CD14-positive monocyte (primary cell): ENCODE measurements around the gene HHIPL2. TPM values are rescaled to one million over a fixed set of nuclear protein-coding genes. Genes with fewer than 3 reads are reported as not detected.

Experiments used
- DNase-seq, 3 donors: peaks; one replicate each; pipeline ENCODE4 v3.0.0-alpha.2; 2011 to 2022
- H2AFZ ChIP-seq: 2 replicates; pipeline ENCODE4 v1.6.0; 2012; ENCODE audit warnings: mild to moderate bottlenecking, low read depth, low read length, inconsistent platforms; ENCODE audit not compliant: insufficient read depth, poor library complexity, severe bottlenecking
- H3K27ac ChIP-seq, 2 donors: 1 replicate in 1 of 2; 2 replicates in 1 of 2; pipeline ENCODE4 v1.5.1; 2012 to 2013; ENCODE audit warnings: low read length in 2 of 2, control low read depth in 1 of 2, inconsistent platforms in 1 of 2, low read depth in 1 of 2, mild to moderate bottlenecking in 1 of 2
- H3K27me3 ChIP-seq, 2 donors: one replicate each; pipeline versions ENCODE4 v1.6.0 to v1.6.1; 2011 to 2013; ENCODE audit warnings: low read length in 2 of 2; ENCODE audit not compliant: control insufficient read depth in 2 of 2, insufficient read depth in 2 of 2
- H3K36me3 ChIP-seq, 2 donors: replicated peaks in 1 of 2; 1 replicate in 1 of 2; 2 replicates in 1 of 2; pipeline versions ENCODE4 v1.5.1 to v1.6.1; 2012 to 2013; ENCODE audit warnings: low read length in 2 of 2, control low read depth in 1 of 2, inconsistent platforms in 1 of 2, mild to moderate bottlenecking in 1 of 2; ENCODE audit not compliant: insufficient read depth in 2 of 2, control insufficient read depth in 1 of 2
- H3K4me1 ChIP-seq, 2 donors: 1 replicate in 1 of 2; 2 replicates in 1 of 2; pipeline versions ENCODE4 v1.5.1 to v1.6.1; 2012 to 2013; ENCODE audit warnings: low read length in 2 of 2, control low read depth in 1 of 2, inconsistent platforms in 1 of 2, mild to moderate bottlenecking in 1 of 2, moderate library complexity in 1 of 2; ENCODE audit not compliant: insufficient read depth in 2 of 2, control insufficient read depth in 1 of 2
- H3K4me2 ChIP-seq: replicated peaks from 2 replicates; pipeline ENCODE3; 2012; ENCODE audit warnings: low read length, moderate library complexity, mild to moderate bottlenecking; ENCODE audit not compliant: poor library complexity, severe bottlenecking; ENCODE audit errors: extremely low read depth
- H3K4me3 ChIP-seq, 3 experiments: fragments of 200-600 bp in 1 of 3; sonication (generic) in 1 of 3; replicated peaks in 1 of 3; 1 replicate in 2 of 3; 2 replicates in 1 of 3; pipeline ENCODE4 v1.5.1; 2011 to 2013; ENCODE audit warnings: low read length in 3 of 3, mild to moderate bottlenecking in 3 of 3, control low read depth in 2 of 3, low read depth in 2 of 3, inconsistent platforms in 1 of 3, moderate library complexity in 1 of 3
- H3K79me2 ChIP-seq: 2 replicates; pipeline ENCODE4 v1.6.0; 2012; ENCODE audit warnings: mild to moderate bottlenecking, control low read depth, inconsistent platforms, low read length, moderate library complexity; ENCODE audit not compliant: insufficient read depth
- H3K9ac ChIP-seq: 2 replicates; pipeline ENCODE4 v1.6.0; 2017; ENCODE audit warnings: low read length, mild to moderate bottlenecking; ENCODE audit not compliant: insufficient read depth, poor library complexity, severe bottlenecking
- H3K9me3 ChIP-seq, 2 donors: replicated peaks in 1 of 2; 1 replicate in 1 of 2; 2 replicates in 1 of 2; pipeline versions ENCODE4 v1.5.1 to v1.6.1; 2012 to 2013; ENCODE audit warnings: low read length in 2 of 2, control low read depth in 1 of 2; ENCODE audit not compliant: control insufficient read depth in 1 of 2, insufficient read depth in 1 of 2
- H4K20me1 ChIP-seq: 2 replicates; pipeline ENCODE4 v1.6.0; 2012; ENCODE audit warnings: mild to moderate bottlenecking, low read length, control low read depth, moderate library complexity; ENCODE audit not compliant: insufficient read depth
- H3K27ac Mint-ChIP-seq, 7 donors: one replicate each; pipeline ENCODE4 v1.8.0; 2020; ENCODE audit warnings: mild to moderate bottlenecking in 7 of 7, mixed read lengths in 7 of 7, moderate library complexity in 6 of 7, inconsistent platforms in 2 of 7
- H3K27me3 Mint-ChIP-seq, 3 donors: one replicate each; pipeline ENCODE4 v1.8.0; 2021 to 2022; ENCODE audit warnings: low read depth in 3 of 3, mild to moderate bottlenecking in 3 of 3, mixed read lengths in 3 of 3, moderate library complexity in 3 of 3, inconsistent platforms in 1 of 3
- H3K36me3 Mint-ChIP-seq, 2 donors: one replicate each; pipeline ENCODE4 v1.8.0; 2020; ENCODE audit warnings: mixed read lengths in 2 of 2, inconsistent platforms in 1 of 2, mild to moderate bottlenecking in 1 of 2
- H3K4me1 Mint-ChIP-seq: one replicate; pipeline ENCODE4 v1.8.0; 2020; ENCODE audit warnings: mild to moderate bottlenecking, mixed read lengths
- H3K4me3 Mint-ChIP-seq, 2 donors: one replicate each; pipeline ENCODE4 v1.8.0; 2020; ENCODE audit warnings: mild to moderate bottlenecking in 2 of 2, mixed read lengths in 2 of 2, moderate library complexity in 1 of 2
- H3K9me3 Mint-ChIP-seq, 7 donors: one replicate each; pipeline ENCODE4 v1.8.0; 2020 to 2022; ENCODE audit warnings: mixed read lengths in 7 of 7, mild to moderate bottlenecking in 6 of 7, moderate library complexity in 6 of 7, inconsistent platforms in 2 of 7
- WGBS: methylation state at CpG from one replicate; pipeline ENCODE4 v1.1.5; 2013; ENCODE audit warnings: missing lambda C conversion rate; ENCODE audit not compliant: insufficient coverage; 5-methylcytosine and 5-hydroxymethylcytosine counted together
- intact Hi-C, 2 donors: fragments of 100-400 bp; cut with micrococcal nuclease; formaldehyde crosslinking; loops; one replicate each; pipeline versions ENCODE4 v1.15.0 to v1.15.1; 2023
- polyA plus RNA-seq, 3 donors: library from polyadenylated mRNA; depleted of rRNA in 1 of 3; unstranded in 2 of 3; stranded (reverse) in 1 of 3; fragments of 300-500 nt in 2 of 3; fragments of >200 nt in 1 of 3; fragmentation: Illumina TruSeq in 2 of 3; gene quantifications; 1 replicate in 2 of 3; 2 replicates in 1 of 3; pipeline ENCODE4 v1.2.3, GENCODE V29; 2012 to 2021
- TF ChIP-seq, protein P1 (sequence below): fragments of 200-600 bp; IDR thresholded peaks from one replicate; pipeline ENCODE4 v1.8.0; 2022; ENCODE audit warnings: antibody characterized with exemption, mild to moderate bottlenecking

Gene HHIPL2
- polyA plus RNA-seq, 3 donors = 0.08 TPM; not detected in 2

DNA sequence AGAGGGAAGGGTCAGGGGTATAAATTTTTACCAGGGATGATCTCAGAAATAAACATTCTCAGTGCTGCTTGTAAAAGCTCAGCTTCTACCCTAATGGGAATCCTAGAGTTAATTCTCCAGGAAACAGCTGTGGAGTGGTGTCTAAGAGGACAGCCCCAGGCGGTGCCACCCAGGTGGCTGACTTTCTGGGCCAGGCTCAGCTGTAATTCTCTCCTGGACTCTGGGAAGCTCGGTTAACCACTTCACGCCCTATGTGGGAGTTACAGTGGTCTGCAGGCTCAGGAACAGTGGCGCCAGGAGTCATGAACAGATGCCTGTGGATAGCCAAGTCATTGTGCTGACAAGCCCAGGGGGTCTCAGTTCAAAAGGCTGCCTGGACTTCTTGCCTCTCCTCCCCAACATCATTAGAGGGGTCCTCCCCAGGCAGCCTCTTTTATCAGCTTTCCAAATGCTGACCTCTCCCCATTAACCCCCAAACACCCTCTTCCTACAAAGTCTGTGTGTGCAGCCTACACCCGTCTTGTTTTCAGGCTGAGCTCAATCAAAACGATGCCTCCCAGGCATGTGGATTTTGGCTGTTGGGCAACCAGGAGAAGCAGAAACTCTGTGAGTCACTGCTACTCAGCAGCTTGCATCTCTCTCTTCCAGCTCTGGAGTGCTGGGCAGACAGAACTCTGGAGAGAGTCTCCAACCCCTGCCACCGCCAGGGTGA lies 1.2 kb downstream of the HHIPL2 start:
- H3K27me3 Mint-ChIP-seq = peaks cover 4 to 16% (median 11%) of the 10 kb centered on the region in 3 donors
- intact Hi-C loops = no loop called here
- peaks cover 0 to 4% (median 0%) of the 10 kb centered on the region in 7 donors for H3K9me3 Mint-ChIP-seq
- TF ChIP-seq, protein P1, sequence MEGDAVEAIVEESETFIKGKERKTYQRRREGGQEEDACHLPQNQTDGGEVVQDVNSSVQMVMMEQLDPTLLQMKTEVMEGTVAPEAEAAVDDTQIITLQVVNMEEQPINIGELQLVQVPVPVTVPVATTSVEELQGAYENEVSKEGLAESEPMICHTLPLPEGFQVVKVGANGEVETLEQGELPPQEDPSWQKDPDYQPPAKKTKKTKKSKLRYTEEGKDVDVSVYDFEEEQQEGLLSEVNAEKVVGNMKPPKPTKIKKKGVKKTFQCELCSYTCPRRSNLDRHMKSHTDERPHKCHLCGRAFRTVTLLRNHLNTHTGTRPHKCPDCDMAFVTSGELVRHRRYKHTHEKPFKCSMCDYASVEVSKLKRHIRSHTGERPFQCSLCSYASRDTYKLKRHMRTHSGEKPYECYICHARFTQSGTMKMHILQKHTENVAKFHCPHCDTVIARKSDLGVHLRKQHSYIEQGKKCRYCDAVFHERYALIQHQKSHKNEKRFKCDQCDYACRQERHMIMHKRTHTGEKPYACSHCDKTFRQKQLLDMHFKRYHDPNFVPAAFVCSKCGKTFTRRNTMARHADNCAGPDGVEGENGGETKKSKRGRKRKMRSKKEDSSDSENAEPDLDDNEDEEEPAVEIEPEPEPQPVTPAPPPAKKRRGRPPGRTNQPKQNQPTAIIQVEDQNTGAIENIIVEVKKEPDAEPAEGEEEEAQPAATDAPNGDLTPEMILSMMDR = no peak
- H3K36me3 ChIP-seq = no peaks in the 10 kb centered on the region
- no peaks in the 10 kb centered on the region for H3K4me1 ChIP-seq
- no peak overlapping the region for H3K27ac ChIP-seq
- no peaks in the 10 kb centered on the region for H4K20me1 ChIP-seq
- peaks cover 0 to 4% of the 10 kb centered on the region in 2 donors for H3K27me3 ChIP-seq
- no peak overlapping the region for H3K9ac ChIP-seq
- H3K4me1 Mint-ChIP-seq = peaks cover 5% of the 10 kb centered on the region
- no peak for DNase-seq
- H3K27ac Mint-ChIP-seq = no peak overlapping the region
- H3K36me3 Mint-ChIP-seq = no peaks in the 10 kb centered on the region
- no peak overlapping the region for H3K4me2 ChIP-seq
- no peak overlapping the region for H3K4me3 Mint-ChIP-seq
- H3K9me3 ChIP-seq = no peaks in the 10 kb centered on the region
- 14% methylated on average over 7 of the region's 7 CpGs for WGBS
- no peak overlapping the region for H3K4me3 ChIP-seq
- H3K79me2 ChIP-seq = no peaks in the 10 kb centered on the region
- no peak overlapping the region for H2AFZ ChIP-seq

DNA sequence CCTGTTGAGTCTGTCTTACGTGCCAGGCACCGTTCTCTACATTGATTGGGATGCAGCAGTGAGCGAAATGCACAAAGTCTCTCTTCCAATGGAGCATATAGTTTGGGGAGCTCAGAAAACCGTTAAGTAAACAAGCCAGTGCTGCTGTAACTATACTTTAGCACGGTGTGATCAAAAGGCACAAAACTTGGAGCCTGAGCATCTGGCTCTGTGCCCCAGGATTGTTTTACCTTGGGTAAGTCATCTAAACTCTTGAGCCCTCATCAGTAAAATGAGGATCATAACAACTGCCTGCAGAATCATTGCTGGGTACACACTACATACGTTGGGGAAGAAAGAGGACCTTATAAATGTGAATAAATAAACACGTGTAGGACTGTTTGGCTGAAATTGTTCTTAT lies 1.8 kb downstream of the HHIPL2 start:
- Histone ChIP-seq H3K4me3 (no peak overlapping the region), H3K36me3 (no peaks in the 10 kb centered on the region), H3K27ac (no peak overlapping the region), H3K27me3 (peaks cover 0 to 4% of the 10 kb centered on the region in 2 donors), H2AFZ (no peak overlapping the region), H3K9ac (no peak overlapping the region), H3K4me1 (no peaks in the 10 kb centered on the region), H3K9me3 (no peaks in the 10 kb centered on the region), H3K4me2 (no peak overlapping the region), H4K20me1 (no peaks in the 10 kb centered on the region), H3K79me2 (no peaks in the 10 kb centered on the region)
- peaks cover 0 to 4% (median 0%) of the 10 kb centered on the region in 7 donors for H3K9me3 Mint-ChIP-seq
- H3K36me3 Mint-ChIP-seq = no peaks in the 10 kb centered on the region
- 88% methylated on average over 3 of the region's 7 CpGs for WGBS
- TF ChIP-seq, protein P1 = no peak
- intact Hi-C loops = no loop called here
- H3K4me3 Mint-ChIP-seq = no peak overlapping the region
- no peak overlapping the region for H3K27ac Mint-ChIP-seq
- peaks cover 4 to 16% (median 11%) of the 10 kb centered on the region in 3 donors for H3K27me3 Mint-ChIP-seq
- peaks cover 5% of the 10 kb centered on the region for H3K4me1 Mint-ChIP-seq
- DNase-seq = no peak
